GM12892 (cell line): ENCODE data around the gene KRT6B. TPM values are rescaled to one million over a fixed set of nuclear protein-coding genes. Genes with fewer than 3 reads are reported as not detected.
"Not testable (repeated sequence)": the region's sequence is repeated elsewhere in the genome, so short reads cannot be mapped to it uniquely, and the experiment has no call there.

ENCODE experiments used
- DNase-seq: peaks from one replicate; pipeline ENCODE4 v3.0.0; 2011; ENCODE audit not compliant: insufficient read length
- FAIRE-seq: peaks from 2 replicates; lab custom pipeline; 2011; peaks lifted over from hg19 to GRCh38; lab: Jason Lieb, UNC
- POLR2A ChIP-seq: IDR thresholded peaks from 2 replicates; pipeline ENCODE4 v1.6.1; 2011; ENCODE audit warnings: low read depth, low read length, control low read depth
- POLR2AphosphoS5 ChIP-seq: IDR thresholded peaks from 2 replicates; pipeline ENCODE4 v1.6.1; 2011; ENCODE audit warnings: low read depth, low read length, control low read depth
- TAF1 ChIP-seq: IDR thresholded peaks from 2 replicates; pipeline ENCODE4 v1.6.1; 2011; ENCODE audit warnings: low read depth, mild to moderate bottlenecking, control low read depth, low read length, borderline replicate concordance
- polyA plus RNA-seq: library from polyadenylated mRNA; unstranded; fragments of >200 nt; gene quantifications from one replicate; pipeline ENCODE4 v1.2.1, GENCODE V29; 2012; ENCODE audit warnings: missing spikeins, inconsistent platforms; ENCODE audit not compliant: missing spikeins

The KRT6B gene
- polyA plus RNA-seq: not detected

- FAIRE-seq (no peak), DNase-seq (no peak)
- no peak for TF ChIP-seq POLR2A
These were observed at the start of gene KRT6B for GRCh38 chr12:52452101-52452500. Gene KRT6B, minus strand, starts transcription at chr12:52452146. Its CDS starts 68 bp downstream, at chr12:52452078.

GRCh38 chr12:52501490-52501889 lies 49.5 kb upstream of the KRT6B start:
- FAIRE-seq (no peak), DNase-seq (no peak)
- TF ChIP-seq POLR2A: no peak
- no peak for TF ChIP-seq TAF1
- TF ChIP-seq POLR2AphosphoS5: no peak

- FAIRE-seq, DNase-seq: not testable (repeated sequence)
These were observed 48.6 kb upstream of the KRT6B start for GRCh38 chr12:52500574-52500973.

- no peak for FAIRE-seq
- no peak for DNase-seq
- TF ChIP-seq POLR2A (no peak), TAF1 (no peak), POLR2AphosphoS5 (no peak)
These were observed 48.0 kb upstream of the KRT6B start for GRCh38 chr12:52499806-52500560.

GRCh38 chr12:52498946-52499345 lies 47.0 kb upstream of the KRT6B start:
- DNase-seq: no peak
- FAIRE-seq: no peak
- TF ChIP-seq TAF1 (no peak), POLR2AphosphoS5 (no peak), POLR2A (no peak)

- DNase-seq (no peak), FAIRE-seq (no peak)
- TF ChIP-seq POLR2A (no peak), POLR2AphosphoS5 (no peak), TAF1 (no peak)
These were observed 46.0 kb upstream of the KRT6B start for GRCh38 chr12:52497975-52498374.

GRCh38 chr12:52496590-52497071 lies 44.7 kb upstream of the KRT6B start:
- no peak for FAIRE-seq
- TF ChIP-seq POLR2AphosphoS5: no peak
- TF ChIP-seq POLR2A: no peak
- TF ChIP-seq TAF1: no peak
- no peak for DNase-seq

GRCh38 chr12:52496054-52496453 lies 44.1 kb upstream of the KRT6B start:
- DNase-seq: no peak
- FAIRE-seq: no peak
- TF ChIP-seq TAF1 (no peak), POLR2AphosphoS5 (no peak), POLR2A (no peak)

GRCh38 chr12:52495389-52495788 lies 43.4 kb upstream of the KRT6B start:
- TF ChIP-seq TAF1 (no peak), POLR2AphosphoS5 (no peak), POLR2A (no peak)
- FAIRE-seq: no peak
- DNase-seq: no peak

- DNase-seq: no peak
- FAIRE-seq: no peak
- TF ChIP-seq TAF1 (no peak), POLR2A (no peak), POLR2AphosphoS5 (no peak)
These were observed 42.6 kb upstream of the KRT6B start for GRCh38 chr12:52494518-52494917.

- no peak for TF ChIP-seq POLR2AphosphoS5
- TF ChIP-seq POLR2A: no peak
- TF ChIP-seq TAF1: no peak
These were observed 42.2 kb upstream of the KRT6B start for GRCh38 chr12:52494100-52494499.

GRCh38 chr12:52493172-52493571 lies 41.2 kb upstream of the KRT6B start, which contains the start of gene KRT6A:
Gene KRT6A, minus strand, starts transcription at chr12:52493257. Its CDS starts 69 bp downstream, at chr12:52493188.
- TF ChIP-seq POLR2A: no peak
- TF ChIP-seq POLR2AphosphoS5: no peak
- no peak for TF ChIP-seq TAF1
- FAIRE-seq: no peak
- no peak for DNase-seq

More at GRCh38 chr12:52494100-52494499, 42.2 kb upstream of the KRT6B start:
- FAIRE-seq (no peak), DNase-seq (no peak)

GRCh38 chr12:52492405-52492804 lies 40.5 kb upstream of the KRT6B start:
- DNase-seq, FAIRE-seq: not testable (repeated sequence)

- not testable (repeated sequence) for FAIRE-seq, DNase-seq
These were observed 39.5 kb upstream of the KRT6B start for GRCh38 chr12:52491495-52491894.
